Gastroesophageal sphincter (tissue), 3 donors: Measurements from ENCODE around the gene PABPC4L.

Experiments used
- CTCF ChIP-seq, 4 experiments: fragments of 200-600 bp in 2 of 4; fragments of 450-650 bp in 2 of 4; sonication (generic) in 1 of 4; IDR thresholded peaks; one replicate each; pipeline ENCODE4 v1.5.1; 2017 to 2019; ENCODE audit warnings: antibody characterized with exemption in 4 of 4, mild to moderate bottlenecking in 2 of 4, moderate library complexity in 2 of 4
- POLR2A ChIP-seq, 2 donors: fragments of 450-650 bp; IDR thresholded peaks; one replicate each; pipeline ENCODE4 v1.6.1; 2017; ENCODE audit warnings: antibody characterized with exemption in 2 of 2, mild to moderate bottlenecking in 2 of 2, moderate library complexity in 1 of 2

DNA sequence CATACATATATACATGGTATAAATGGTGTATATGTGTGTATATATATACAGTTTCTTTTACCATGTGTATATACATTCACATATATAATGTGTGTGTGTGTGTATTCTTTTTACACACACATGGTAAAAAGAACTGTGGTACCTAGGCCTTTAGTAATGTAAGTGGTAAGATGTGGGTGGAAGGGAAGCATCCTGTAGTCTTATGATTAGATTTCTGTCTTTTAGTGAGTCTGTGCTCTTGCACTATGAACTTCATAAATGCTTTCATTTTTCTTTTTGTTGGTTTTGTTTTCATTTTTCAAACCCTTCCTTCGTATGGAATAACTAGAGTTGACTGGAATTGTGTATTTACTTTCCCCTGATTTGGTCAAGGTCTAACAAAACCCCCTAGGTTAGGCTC, 12.1 kb downstream of the PABPC4L start:
- TF ChIP-seq CTCF (IDR thresholded peaks at IDR 0.05) (no peak), POLR2A (IDR thresholded peaks at IDR 0.05) (no peak)
